Measurements from ENCODE around the gene SHISA6. TPM values are rescaled to one million over a fixed set of nuclear protein-coding genes. Genes with fewer than 3 reads are reported as not detected.

Gene SHISA6
- total and polyA plus RNA-seq, 2 donors (not counting 1 experiment from before 2014, with no cell fraction given): not detected

- H3K27ac Mint-ChIP-seq: no peak overlapping the region
- POLR2A ChIA-PET: no interaction called here
- no CpG with 5 or more reads among the region's 2 CpGs for WGBS (ENCODE audit: insufficient coverage)
- Histone ChIP-seq H3K79me2 (ENCODE audit: control insufficient read depth, insufficient read depth, low read length) (no peaks in the 10 kb centered on the region), H4K20me1 (ENCODE audit: control insufficient read depth, insufficient read depth, low read length, poor library complexity, severe bottlenecking) (no peaks in the 10 kb centered on the region), H3K36me3 (replicated peaks in 1 of 2; ENCODE audit: control extremely low read depth in 1 of 2, control insufficient read depth in 1 of 2, extremely low read depth in 1 of 2, insufficient read depth in 2 of 2, low read length in 1 of 2) (no peaks in the 10 kb centered on the region), H3K9ac (ENCODE audit: low read length) (no peak overlapping the region), H3K9me3 (ENCODE audit: control extremely low read depth in 1 of 3, control insufficient read depth in 2 of 3, insufficient read depth in 1 of 3, low read length in 2 of 3) (peaks cover 0 to 3% (median 0%) of the 10 kb centered on the region in 3 donors), H3K4me3 (ENCODE audit: control extremely low read depth in 1 of 5, extremely low read depth in 1 of 5, insufficient read depth in 1 of 5, low read depth in 2 of 5, low read length in 4 of 5) (no peak overlapping the region), H3K27me3 (replicated peaks in 1 of 4; ENCODE audit: control extremely low read depth in 1 of 4, control insufficient read depth in 3 of 4, insufficient read depth in 4 of 4, low read length in 3 of 4) (no peaks in the 10 kb centered on the region), H2AFZ (ENCODE audit: insufficient read depth, low read depth, low read length, poor library complexity, severe bottlenecking) (no peak overlapping the region), H3K4me2 (replicated peaks; ENCODE audit: low read depth, low read length, poor library complexity, severe bottlenecking) (no peak overlapping the region), H3K4me1 (ENCODE audit: control insufficient read depth in 2 of 2, insufficient read depth in 2 of 2, low read length in 2 of 2) (no peaks in the 10 kb centered on the region), H3K27ac (ENCODE audit: low read length in 2 of 2) (no peak overlapping the region)
- no peaks in the 10 kb centered on the region for H3K4me1 Mint-ChIP-seq
- no peaks in the 10 kb centered on the region for H3K9me3 Mint-ChIP-seq (ENCODE audit: insufficient read depth)
- intact Hi-C loops (cut with micrococcal nuclease): no loop called here
- DNase-seq (no peak), ATAC-seq (ENCODE audit: low read depth) (no peak)
- no peak overlapping the region for H3K4me3 Mint-ChIP-seq
- CTCF ChIA-PET: no interaction called here
- TF ChIP-seq CTCF (IDR thresholded peaks at IDR 0.05) (no peak), EZH2 (IDR thresholded peaks at IDR 0.05; ENCODE audit: borderline replicate concordance, insufficient read depth, low read depth, low read length, poor library complexity, severe bottlenecking) (no peak)
- no peaks in the 10 kb centered on the region for H3K27me3 Mint-ChIP-seq
Observed at GRCh38 chr17:11467639-11468038, 226.6 kb downstream of the SHISA6 start.

GRCh38 chr17:11485336-11486100 is 244.5 kb downstream of the SHISA6 start:
- H3K27ac ChIP-seq (ENCODE audit: low read length in 2 of 2): no peak overlapping the region
- H3K36me3 ChIP-seq (replicated peaks in 1 of 2; ENCODE audit: control extremely low read depth in 1 of 2, control insufficient read depth in 1 of 2, extremely low read depth in 1 of 2, insufficient read depth in 2 of 2, low read length in 1 of 2): no peaks in the 10 kb centered on the region
- no peak overlapping the region for H3K4me2 ChIP-seq (replicated peaks; ENCODE audit: low read depth, low read length, poor library complexity, severe bottlenecking)
- H3K9me3 ChIP-seq (ENCODE audit: control extremely low read depth in 1 of 3, control insufficient read depth in 2 of 3, insufficient read depth in 1 of 3, low read length in 2 of 3): peaks cover 0 to 8% (median 0%) of the 10 kb centered on the region in 3 donors
- H2AFZ ChIP-seq (ENCODE audit: insufficient read depth, low read depth, low read length, poor library complexity, severe bottlenecking): no peak overlapping the region
- ATAC-seq (ENCODE audit: low read depth) (no peak), DNase-seq (no peak)
- ChIA-PET CTCF (no interaction called here), POLR2A (no interaction called here)
- no peak overlapping the region for H3K27ac Mint-ChIP-seq
- no peak overlapping the region for H3K4me3 Mint-ChIP-seq
- WGBS (ENCODE audit: insufficient coverage): 55% methylated on average over 2 of the region's 12 CpGs
- H3K27me3 ChIP-seq (replicated peaks in 1 of 4; ENCODE audit: control extremely low read depth in 1 of 4, control insufficient read depth in 3 of 4, insufficient read depth in 4 of 4, low read length in 3 of 4): no peaks in the 10 kb centered on the region
- H3K9me3 Mint-ChIP-seq (ENCODE audit: insufficient read depth): no peaks in the 10 kb centered on the region
- H3K27me3 Mint-ChIP-seq: no peaks in the 10 kb centered on the region
- no peak overlapping the region for H3K4me3 ChIP-seq (ENCODE audit: control extremely low read depth in 1 of 5, extremely low read depth in 1 of 5, insufficient read depth in 1 of 5, low read depth in 2 of 5, low read length in 4 of 5)
- no peaks in the 10 kb centered on the region for H3K79me2 ChIP-seq (ENCODE audit: control insufficient read depth, insufficient read depth, low read length)
- H4K20me1 ChIP-seq (ENCODE audit: control insufficient read depth, insufficient read depth, low read length, poor library complexity, severe bottlenecking): no peaks in the 10 kb centered on the region
- no peak overlapping the region for H3K9ac ChIP-seq (ENCODE audit: low read length)
- H3K4me1 ChIP-seq (ENCODE audit: control insufficient read depth in 2 of 2, insufficient read depth in 2 of 2, low read length in 2 of 2): no peaks in the 10 kb centered on the region
- TF ChIP-seq CTCF (IDR thresholded peaks at IDR 0.05) (no peak), EZH2 (IDR thresholded peaks at IDR 0.05; ENCODE audit: borderline replicate concordance, insufficient read depth, low read depth, low read length, poor library complexity, severe bottlenecking) (no peak)
- intact Hi-C loops (cut with micrococcal nuclease): no loop called here
- H3K4me1 Mint-ChIP-seq: no peaks in the 10 kb centered on the region

Data from B cell (primary cell).